DMS 273 (cell line): ENCODE results near the gene ST7L.

ENCODE experiments used
- DNase-seq: peaks from one replicate; lab custom pipeline; 2025; ENCODE audit not compliant: unreplicated experiment; lab: John Stamatoyannopoulos, UW

Gene ST7L

GRCh38 chr1:112546076-112546475, 72.9 kb downstream of the ST7L start:
- DNase-seq, result no peak

GRCh38 chr1:112544751-112545150, 74.2 kb downstream of the ST7L start:
- DNase-seq, result no peak

- no peak for DNase-seq
Measured at GRCh38 chr1:112544011-112544688, 74.8 kb downstream of the ST7L start.

- no peak for DNase-seq
Measured at GRCh38 chr1:112542206-112542973, 76.6 kb downstream of the ST7L start.

GRCh38 chr1:112541299-112541698, 77.6 kb downstream of the ST7L start:
- no peak for DNase-seq

- DNase-seq, result no peak
Measured at GRCh38 chr1:112540226-112540794, 78.6 kb downstream of the ST7L start.

GRCh38 chr1:112538883-112539282, 80.1 kb downstream of the ST7L start:
- DNase-seq, result no peak

- no peak for DNase-seq
Measured at GRCh38 chr1:112537456-112537855, 81.5 kb downstream of the ST7L start.

- DNase-seq, result no peak
Measured at GRCh38 chr1:112536561-112536960, 82.4 kb downstream of the ST7L start.

- DNase-seq, result no peak
Measured at GRCh38 chr1:112533029-112533428, 85.9 kb downstream of the ST7L start.

- DNase-seq, result no peak
Measured at GRCh38 chr1:112532064-112532463, 86.9 kb downstream of the ST7L start.

- no peak for DNase-seq
Measured at GRCh38 chr1:112530832-112531231, 88.1 kb downstream of the ST7L start.

- no peak for DNase-seq
Measured at GRCh38 chr1:112529301-112529700, 89.6 kb downstream of the ST7L start.

GRCh38 chr1:112528076-112528475, 90.9 kb downstream of the ST7L start:
- no peak for DNase-seq

- no peak for DNase-seq
Measured at GRCh38 chr1:112527266-112528010, 91.5 kb downstream of the ST7L start.

- no peak for DNase-seq
Measured at GRCh38 chr1:112524986-112525385, 94.0 kb downstream of the ST7L start.

- DNase-seq, result no peak
Measured at GRCh38 chr1:112524251-112524650, 94.7 kb downstream of the ST7L start.

- no peak for DNase-seq
Measured at GRCh38 chr1:112522621-112523020, 96.3 kb downstream of the ST7L start.

- no peak for DNase-seq
Measured at GRCh38 chr1:112520166-112520565, 98.8 kb downstream of the ST7L start.

GRCh38 chr1:112518186-112518585, 100.8 kb downstream of the ST7L start:
- no peak for DNase-seq

- no peak for DNase-seq
Measured at GRCh38 chr1:112517646-112518045, 101.3 kb downstream of the ST7L start.

- DNase-seq, result no peak
Measured at GRCh38 chr1:112517231-112517630, 101.7 kb downstream of the ST7L start.
